Kidney (tissue), 14 donors: ENCODE measurements around the gene COX8A. TPM values are rescaled to one million over a fixed set of nuclear protein-coding genes. Genes with fewer than 3 reads are reported as not detected.
A peak's percentile ranks its signal among the peaks of the same experiment; 100 is the strongest.

Experiments used
- DNase-seq, 5 donors: peaks; one replicate each; pipeline ENCODE4 v3.0.0-alpha.2; 2013 to 2020
- FAIRE-seq: peaks from 2 replicates; lab custom pipeline; 2012; peaks lifted over from hg19 to GRCh38; lab: Jason Lieb, UNC
- H3K27ac ChIP-seq, 2 donors: one replicate each; pipeline ENCODE4 v1.7.0; 2013; ENCODE audit warnings: low read depth in 2 of 2, low read length in 2 of 2, inconsistent platforms in 1 of 2
- H3K27me3 ChIP-seq: one replicate; pipeline ENCODE4 v1.7.1; 2013; ENCODE audit warnings: low read length, inconsistent platforms; ENCODE audit not compliant: control insufficient read depth, insufficient read depth
- H3K36me3 ChIP-seq, 3 donors: one replicate each; pipeline versions ENCODE4 v1.7.0 to v1.7.1; 2013; ENCODE audit warnings: low read length in 3 of 3, control low read depth in 1 of 3, inconsistent platforms in 1 of 3; ENCODE audit not compliant: insufficient read depth in 3 of 3, control insufficient read depth in 2 of 3
- H3K4me1 ChIP-seq, 3 donors: one replicate each; pipeline versions ENCODE4 v1.7.0 to v1.7.1; 2013; ENCODE audit warnings: low read length in 3 of 3, inconsistent platforms in 1 of 3, low read depth in 1 of 3; ENCODE audit not compliant: control insufficient read depth in 2 of 3, insufficient read depth in 2 of 3
- H3K4me3 ChIP-seq, 3 donors: one replicate each; pipeline versions ENCODE4 v1.7.0 to v1.8.1; 2013; ENCODE audit warnings: low read length in 3 of 3, control low read depth in 1 of 3, inconsistent platforms in 1 of 3
- H3K9ac ChIP-seq, 3 donors: one replicate each; pipeline versions ENCODE4 v1.7.0 to v1.7.1; 2013; ENCODE audit warnings: low read length in 3 of 3, control low read depth in 1 of 3, inconsistent platforms in 1 of 3
- H3K9me3 ChIP-seq, 3 donors: one replicate each; pipeline versions ENCODE4 v1.7.0 to v1.7.1; 2013; ENCODE audit warnings: low read length in 3 of 3, control low read depth in 1 of 3, inconsistent platforms in 1 of 3; ENCODE audit not compliant: control insufficient read depth in 2 of 3, insufficient read depth in 1 of 3
- intact Hi-C: fragments of 100-400 bp; cut with DNase I; formaldehyde crosslinking; loops from one replicate; pipeline ENCODE4 v1.11.1; 2022
- polyA plus RNA-seq: library from polyadenylated mRNA; stranded (reverse); fragments of 350-450 nt; fragmentation: Illumina TruSeq; extraction: RNeasy Lipid Tissue Mini Kit (QIAGEN cat#74804); gene quantifications from one replicate; pipeline ENCODE4 v1.2.3, GENCODE V29; 2014; ENCODE audit warnings: low read depth, low replicate concordance; ENCODE audit not compliant: insufficient read depth
- total RNA-seq: library from RNA; stranded (reverse); fragmentation: NEBNext Ultra II Directional; extraction: Animal tissue kit (Norgen Biotek cat#: 25700); gene quantifications from one replicate; pipeline ENCODE4 v1.2.1, GENCODE V29; 2021
- TF ChIP-seq, protein P1 (sequence below): IDR thresholded peaks from 3 replicates; pipeline ENCODE4 v1.5.1; 2012; ENCODE audit warnings: mild to moderate bottlenecking, moderate library complexity, borderline replicate concordance; ENCODE audit not compliant: insufficient read depth; ENCODE audit errors: extremely low read depth
- donor health status: control.
- donor health status: control.
- donor health status: control.
- donor health status: control.
- donor health status: control.
- donor health status: DM: yes; HTN: yes; CAD: no.
- donor health status: Normal renal cell carcinoma (clear cell type).

Gene COX8A
- total and polyA plus RNA-seq, 2 donors from 2014 or later = 320 to 2,092 TPM

DNA sequence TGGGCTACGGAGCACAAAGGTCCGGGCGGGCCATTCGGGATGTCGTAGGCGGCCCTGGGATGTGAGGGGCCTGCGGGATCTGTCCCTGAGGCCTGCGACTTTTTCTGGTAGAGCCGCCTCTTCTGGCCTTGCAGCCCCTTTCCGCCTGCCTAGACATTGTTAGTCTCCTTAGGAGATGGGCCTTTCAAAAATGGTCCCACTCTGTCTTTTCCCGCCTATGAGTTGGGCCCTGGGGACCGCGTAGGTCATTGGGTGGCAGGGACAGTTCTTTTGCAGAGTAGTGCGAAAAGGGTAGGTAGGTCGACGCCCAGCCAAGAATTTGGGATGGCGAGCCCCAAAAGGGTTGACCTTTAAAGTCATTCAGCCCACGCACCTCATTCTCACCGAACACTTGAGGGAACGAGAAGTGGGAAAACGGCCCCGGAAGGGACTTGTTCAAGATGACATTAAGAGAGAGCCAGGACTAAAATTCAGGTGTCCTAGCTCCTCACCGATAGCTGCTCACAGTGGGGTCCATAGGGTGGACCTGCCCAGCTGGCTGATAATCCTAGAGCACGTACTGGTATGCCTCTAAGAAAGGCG, 12.6 kb downstream of the COX8A start:
- FAIRE-seq = no peak
- Histone ChIP-seq H3K4me3 (peak overlapping the region; percentile 39 to 92 (median 83)), H3K4me1 (peaks cover 0 to 13% (median 9%) of the 10 kb centered on the region in 3 donors), H3K9ac (peak overlapping the region; percentile 4 to 87 (median 70)), H3K9me3 (no peaks in the 10 kb centered on the region), H3K27me3 (no peaks in the 10 kb centered on the region), H3K27ac (no peak overlapping the region), H3K36me3 (peaks cover 0 to 19% (median 2%) of the 10 kb centered on the region in 3 donors)
- TF ChIP-seq, protein P1, sequence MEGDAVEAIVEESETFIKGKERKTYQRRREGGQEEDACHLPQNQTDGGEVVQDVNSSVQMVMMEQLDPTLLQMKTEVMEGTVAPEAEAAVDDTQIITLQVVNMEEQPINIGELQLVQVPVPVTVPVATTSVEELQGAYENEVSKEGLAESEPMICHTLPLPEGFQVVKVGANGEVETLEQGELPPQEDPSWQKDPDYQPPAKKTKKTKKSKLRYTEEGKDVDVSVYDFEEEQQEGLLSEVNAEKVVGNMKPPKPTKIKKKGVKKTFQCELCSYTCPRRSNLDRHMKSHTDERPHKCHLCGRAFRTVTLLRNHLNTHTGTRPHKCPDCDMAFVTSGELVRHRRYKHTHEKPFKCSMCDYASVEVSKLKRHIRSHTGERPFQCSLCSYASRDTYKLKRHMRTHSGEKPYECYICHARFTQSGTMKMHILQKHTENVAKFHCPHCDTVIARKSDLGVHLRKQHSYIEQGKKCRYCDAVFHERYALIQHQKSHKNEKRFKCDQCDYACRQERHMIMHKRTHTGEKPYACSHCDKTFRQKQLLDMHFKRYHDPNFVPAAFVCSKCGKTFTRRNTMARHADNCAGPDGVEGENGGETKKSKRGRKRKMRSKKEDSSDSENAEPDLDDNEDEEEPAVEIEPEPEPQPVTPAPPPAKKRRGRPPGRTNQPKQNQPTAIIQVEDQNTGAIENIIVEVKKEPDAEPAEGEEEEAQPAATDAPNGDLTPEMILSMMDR = no peak
- intact Hi-C loops = no loop called here
- DNase-seq = no peak

DNA sequence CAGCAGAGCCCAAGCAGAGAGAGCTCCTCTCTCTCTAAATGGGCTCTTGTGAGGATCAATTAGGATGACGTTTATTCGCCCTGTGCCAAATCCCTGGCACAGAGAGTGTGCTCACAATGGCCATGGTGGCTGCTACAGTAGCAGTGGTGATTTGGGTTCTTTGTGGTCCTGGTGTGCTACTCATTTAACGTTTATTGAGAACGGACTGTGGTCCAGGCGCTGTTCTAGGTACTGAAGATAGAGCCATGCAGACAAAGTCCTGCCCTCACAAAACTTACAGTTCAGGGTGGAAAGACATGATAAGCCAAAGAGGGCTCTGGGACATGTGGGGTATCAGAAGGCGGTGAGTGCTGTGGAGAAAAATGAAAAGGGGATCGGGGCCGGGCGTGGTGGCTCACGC, 17.1 kb downstream of the COX8A start:
- intact Hi-C loops = no loop called here
- Histone ChIP-seq H3K9me3 (no peaks in the 10 kb centered on the region), H3K27ac (no peak overlapping the region), H3K4me3 (no peak overlapping the region), H3K4me1 (peaks cover 0 to 9% (median 9%) of the 10 kb centered on the region in 3 donors), H3K9ac (no peak overlapping the region), H3K27me3 (no peaks in the 10 kb centered on the region), H3K36me3 (peaks cover 0 to 20% (median 4%) of the 10 kb centered on the region in 3 donors)
- no peak for FAIRE-seq
- DNase-seq = no peak
- TF ChIP-seq, protein P1 = no peak

DNA sequence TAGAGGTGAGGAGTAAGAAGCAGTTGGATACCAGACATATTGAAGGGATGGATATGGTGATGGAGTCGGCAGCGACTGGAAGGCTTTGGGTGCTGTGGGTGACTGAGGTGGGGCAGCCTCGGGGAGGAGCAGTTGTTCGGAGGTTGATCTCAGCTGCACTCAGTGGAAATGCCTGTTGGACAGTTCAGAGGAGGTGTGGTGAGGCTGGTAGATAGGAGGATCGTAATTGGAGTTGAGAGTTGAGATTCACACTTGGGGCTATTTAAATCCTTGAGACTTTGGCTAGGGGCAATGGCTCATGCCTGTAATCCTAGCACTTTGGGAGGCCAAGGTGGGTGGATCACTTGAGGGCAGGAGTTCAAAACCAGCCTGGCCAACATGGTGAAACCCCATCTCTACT, 18.7 kb downstream of the COX8A start:
- Histone ChIP-seq H3K36me3 (peaks cover 0 to 27% (median 9%) of the 10 kb centered on the region in 3 donors), H3K27ac (no peak overlapping the region), H3K27me3 (no peaks in the 10 kb centered on the region), H3K9me3 (no peaks in the 10 kb centered on the region), H3K4me1 (no peaks in the 10 kb centered on the region), H3K4me3 (no peak overlapping the region), H3K9ac (no peak overlapping the region)
- TF ChIP-seq, protein P1 = no peak
- DNase-seq = no peak
- intact Hi-C loops = no loop called here
- FAIRE-seq = no peak
